K562 (cell line): ENCODE results near the gene SMCO1. TPM values are rescaled to one million over a fixed set of nuclear protein-coding genes. Genes with fewer than 3 reads are reported as not detected.

Experiments used
- CBX3 ChIP-seq, 2 experiments: IDR thresholded peaks; 1 replicate in 1 of 2; 2 replicates in 1 of 2; pipeline ENCODE4 v1.6.1; 2012; ENCODE audit warnings: inconsistent platforms in 2 of 2, low read length in 2 of 2, borderline replicate concordance in 1 of 2, control low read depth in 1 of 2
- CREM ChIP-seq: IDR thresholded peaks from 2 replicates; pipeline ENCODE4 v1.6.1; 2014; ENCODE audit warnings: antibody characterized with exemption, low read depth
- FOXM1 ChIP-seq, 2 experiments: fragments of 450-650 bp in 1 of 2; sonication (generic) in 1 of 2; formaldehyde crosslinking in 1 of 2; IDR thresholded peaks; 2 replicates each; pipeline versions ENCODE4 v1.6.1 to v1.9.0; 2017 to 2022; ENCODE audit warnings: low read depth in 2 of 2, mild to moderate bottlenecking in 2 of 2, missing genetic modification reagents in 1 of 2, moderate library complexity in 1 of 2
- GTF2A2 ChIP-seq: IDR thresholded peaks from 2 replicates; pipeline ENCODE4 v1.6.1; 2016; ENCODE audit warnings: mild to moderate bottlenecking, missing genetic modification characterization, missing compliant biosample characterization
- ILK ChIP-seq: fragments of 450-650 bp; IDR thresholded peaks from 2 replicates; pipeline ENCODE4 v1.6.1; 2016; ENCODE audit warnings: missing genetic modification characterization, low read depth, mild to moderate bottlenecking, missing compliant biosample characterization, moderate library complexity, borderline replicate concordance
- MAFG ChIP-seq: fragments of 450-650 bp; conservative IDR thresholded peaks from 2 replicates; pipeline ENCODE4 v1.6.1; 2016; ENCODE audit warnings: missing genetic modification characterization, missing compliant biosample characterization
- MAZ ChIP-seq, 2 experiments: fragments of 450-650 bp in 1 of 2; sonication (generic) in 1 of 2; formaldehyde crosslinking; IDR thresholded peaks in 1 of 2; conservative IDR thresholded peaks in 1 of 2; 2 replicates each; pipeline versions ENCODE4 v1.4.0 to v1.5.0; 2020; ENCODE audit warnings: mild to moderate bottlenecking in 1 of 2, missing genetic modification reagents in 1 of 2
- MTA3 ChIP-seq: fragments of 450-650 bp; formaldehyde crosslinking; IDR thresholded peaks from 2 replicates; pipeline ENCODE4 v1.6.1; 2017; ENCODE audit warnings: mild to moderate bottlenecking, borderline replicate concordance
- NBN ChIP-seq: fragments of 450-650 bp; IDR thresholded peaks from 2 replicates; pipeline ENCODE4 v1.6.1; 2016; ENCODE audit warnings: low read depth, mild to moderate bottlenecking
- NFE2 ChIP-seq: IDR thresholded peaks from 2 replicates; pipeline ENCODE4 v1.6.1; 2014; ENCODE audit warnings: antibody characterized with exemption, low read depth
- OTX1 ChIP-seq: fragments of 450-650 bp; formaldehyde crosslinking; IDR thresholded peaks from 2 replicates; pipeline ENCODE4 v1.4.0; 2022; ENCODE audit warnings: mild to moderate bottlenecking
- RCOR1 ChIP-seq, 2 experiments: IDR thresholded peaks; 2 replicates each; pipeline ENCODE4 v1.6.1; 2012; ENCODE audit warnings: low read depth in 2 of 2, low read length in 2 of 2, borderline replicate concordance in 1 of 2, improper control_type of control experiment in 1 of 2
- SRF ChIP-seq, 2 experiments: fragments of 250-450, 450-650 bp in 1 of 2; sonication (Bioruptor Pico) in 1 of 2; sonication (generic) in 1 of 2; formaldehyde crosslinking; IDR thresholded peaks; 2 replicates each; pipeline versions ENCODE4 v1.5.0 to v1.5.1; 2020 to 2022; ENCODE audit warnings: mild to moderate bottlenecking in 1 of 2, missing genetic modification reagents in 1 of 2
- TAF7 ChIP-seq: fragments of 450-650 bp; IDR thresholded peaks from 2 replicates; pipeline ENCODE4 v1.6.1; 2016; ENCODE audit warnings: missing genetic modification characterization, missing compliant biosample characterization
- TAL1 ChIP-seq: fragments of 450-650 bp; IDR thresholded peaks from 2 replicates; pipeline ENCODE4 v1.6.1; 2016; ENCODE audit warnings: mild to moderate bottlenecking
- TBL1XR1 ChIP-seq, 2 experiments: IDR thresholded peaks; 2 replicates each; pipeline ENCODE4 v1.6.1; 2012; ENCODE audit warnings: improper control_type of control experiment in 2 of 2, low read length in 2 of 2, mild to moderate bottlenecking in 1 of 2
- XRCC5 ChIP-seq: fragments of 200-400 bp; formaldehyde crosslinking; IDR thresholded peaks from 2 replicates; pipeline ENCODE4 v1.6.1; 2017; ENCODE audit warnings: low read depth, mild to moderate bottlenecking, low read length
- ZFX ChIP-seq: sonication (generic); formaldehyde crosslinking; IDR thresholded peaks from 2 replicates; pipeline ENCODE4 v1.8.0; 2022; ENCODE audit warnings: mild to moderate bottlenecking, missing genetic modification reagents, moderate library complexity
- ZNF12 ChIP-seq: sonication (generic); formaldehyde crosslinking; IDR thresholded peaks from 2 replicates; pipeline ENCODE4 v1.4.0; 2020; ENCODE audit warnings: mild to moderate bottlenecking, missing genetic modification reagents
- ZNF507 ChIP-seq: conservative IDR thresholded peaks from 2 replicates; pipeline ENCODE4 v1.6.1; 2017; ENCODE audit warnings: missing genetic modification characterization, missing compliant biosample characterization
- ZNF584 ChIP-seq: fragments of 200-800 bp; sonication (Bioruptor generic); IDR thresholded peaks from 2 replicates; pipeline ENCODE4 v1.6.1; 2016; ENCODE audit warnings: low read depth, mild to moderate bottlenecking, missing genetic modification characterization, missing compliant biosample characterization
- polyA plus RNA-seq, 8 experiments: library from polyadenylated mRNA; depleted of rRNA in 4 of 8; stranded (reverse) in 5 of 8; unstranded in 3 of 8; fragments of >200 nt; fragmentation: Nextera tagmentation in 2 of 8; fragmentation: Illumina TruSeq in 1 of 8; extraction: Ambion mirVana in 2 of 8; extraction: Trizol in 1 of 8; gene quantifications; 2 replicates each; pipeline versions ENCODE4 v1.2.1 to v1.2.3, GENCODE V29; 2011 to 2014; ENCODE audit warnings: inconsistent platforms in 1 of 8, missing spikeins in 1 of 8
- total RNA-seq, 7 experiments: library from RNA; depleted of rRNA in 6 of 7; stranded (reverse); fragments of >200 nt in 6 of 7; fragmentation: Illumina TruSeq in 2 of 7; extraction: Trizol in 2 of 7; gene quantifications; 2 replicates each; pipeline versions ENCODE4 v1.2.1 to v1.2.3, GENCODE V29; 2011 to 2021; ENCODE audit warnings: low replicate concordance in 1 of 7
- TF ChIP-seq, protein P1 (sequence below): fragments of 450-650 bp; formaldehyde crosslinking; IDR thresholded peaks from 2 replicates; pipeline ENCODE4 v1.4.0; 2022; ENCODE audit warnings: missing genetic modification characterization
- TF ChIP-seq, protein P2 (sequence below): fragments of 450-650 bp; formaldehyde crosslinking; IDR thresholded peaks from 2 replicates; pipeline ENCODE4 v1.4.0; 2022; ENCODE audit warnings: mild to moderate bottlenecking, moderate library complexity
- TF ChIP-seq, protein P3 (sequence below): sonication (generic); formaldehyde crosslinking; IDR thresholded peaks from 2 replicates; pipeline ENCODE4 v1.8.1; 2023; ENCODE audit warnings: mild to moderate bottlenecking, missing genetic modification reagents

SMCO1 gene
- total and polyA plus RNA-seq, 9 of the 15 experiments (the other 6 are each of a cell fraction or from before 2014, with no cell fraction given), result 0.05 to 0.35 (median 0.12) TPM; not detected in 5

DNA sequence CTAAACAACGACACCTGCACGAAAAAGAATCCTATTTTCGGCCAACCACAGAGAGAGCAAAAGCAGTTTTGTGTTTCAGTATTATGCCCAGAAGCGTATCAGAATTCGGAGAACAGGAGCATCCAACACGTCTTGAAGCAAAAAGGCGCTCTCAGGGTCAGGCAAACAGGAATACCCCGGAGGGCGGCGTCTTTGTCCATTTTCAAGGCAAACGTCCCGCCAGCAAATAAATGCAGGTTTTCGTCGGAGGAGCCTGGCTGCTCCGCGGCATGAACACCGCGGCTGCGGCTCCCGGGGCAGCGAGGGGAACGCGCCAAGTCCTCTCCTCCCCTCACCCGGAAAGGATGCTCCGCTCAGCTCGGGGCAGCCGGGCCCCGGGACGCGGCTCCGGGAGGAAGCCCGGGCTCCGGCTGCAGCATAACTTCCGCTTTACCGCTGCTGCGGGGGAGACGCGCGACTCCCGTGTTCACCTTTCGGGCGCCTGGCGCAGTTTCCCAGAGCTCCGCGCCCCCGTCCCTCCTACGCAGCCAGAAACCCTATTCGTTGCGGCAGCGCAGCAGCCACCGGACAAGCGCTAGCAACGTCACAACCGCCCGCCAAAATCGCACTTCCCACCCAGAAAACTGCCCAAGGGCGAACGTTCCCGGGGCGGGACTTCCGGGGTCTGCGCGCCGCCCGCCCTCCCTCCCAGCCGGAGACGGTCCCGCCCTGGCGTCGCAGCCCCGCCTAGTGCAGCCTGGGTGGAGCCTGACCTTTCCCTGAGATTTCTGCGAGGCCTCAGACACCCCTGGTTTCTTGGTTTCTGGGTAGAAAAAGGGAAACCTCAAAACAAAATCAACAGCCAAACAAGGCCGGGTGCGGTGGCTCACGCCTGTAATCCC, 11.7 kb downstream of the SMCO1 start, which contains the start of gene RNF168 (continued):
- peak; percentile 12 to 36; a peak in 1 of 4 replicates for TF ChIP-seq RCOR1 (IDR thresholded peaks at IDR 0.05; ENCODE audit: borderline replicate concordance in 1 of 2, low read depth in 2 of 2, low read length in 2 of 2)
- peak in 1 of 2 experiments; percentile 56; a peak in 1 of 3 replicates for TF ChIP-seq CBX3 (IDR thresholded peaks at IDR 0.05; ENCODE audit: borderline replicate concordance in 1 of 2, low read length in 2 of 2)
- TF ChIP-seq TBL1XR1 (IDR thresholded peaks at IDR 0.05; ENCODE audit: low read length in 2 of 2), result peak in 1 of 2 experiments; percentile 78; a peak in 2 of 4 replicates
- TF ChIP-seq, protein P1, sequence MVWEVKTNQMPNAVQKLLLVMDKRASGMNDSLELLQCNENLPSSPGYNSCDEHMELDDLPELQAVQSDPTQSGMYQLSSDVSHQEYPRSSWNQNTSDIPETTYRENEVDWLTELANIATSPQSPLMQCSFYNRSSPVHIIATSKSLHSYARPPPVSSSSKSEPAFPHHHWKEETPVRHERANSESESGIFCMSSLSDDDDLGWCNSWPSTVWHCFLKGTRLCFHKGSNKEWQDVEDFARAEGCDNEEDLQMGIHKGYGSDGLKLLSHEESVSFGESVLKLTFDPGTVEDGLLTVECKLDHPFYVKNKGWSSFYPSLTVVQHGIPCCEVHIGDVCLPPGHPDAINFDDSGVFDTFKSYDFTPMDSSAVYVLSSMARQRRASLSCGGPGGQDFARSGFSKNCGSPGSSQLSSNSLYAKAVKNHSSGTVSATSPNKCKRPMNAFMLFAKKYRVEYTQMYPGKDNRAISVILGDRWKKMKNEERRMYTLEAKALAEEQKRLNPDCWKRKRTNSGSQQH (CRISPR knock-in tag), result no peak
- peak; percentile 56; the same call in 1 of the 2 replicates for TF ChIP-seq FOXM1 (IDR thresholded peaks at IDR 0.05; ENCODE audit: low read depth)
- no peak for TF ChIP-seq FOXM1 (CRISPR knock-in tag; IDR thresholded peaks at IDR 0.05; ENCODE audit: low read depth)
- peak; percentile 44 for TF ChIP-seq ZFX (CRISPR knock-in tag)
- TF ChIP-seq NBN, result no peak; the same call in 1 of the 2 replicates
- no peak for TF ChIP-seq GTF2A2
- TF ChIP-seq ZNF507 (tag), result no peak
- TF ChIP-seq NFE2, result peak; percentile 21; the same call in 1 of the 2 replicates
- peak; percentile 41 for TF ChIP-seq TAL1
- TF ChIP-seq MAFG (tag), result no peak
- TF ChIP-seq XRCC5, result no peak
- TF ChIP-seq CREM, result peak; percentile 97
- TF ChIP-seq, protein P2, sequence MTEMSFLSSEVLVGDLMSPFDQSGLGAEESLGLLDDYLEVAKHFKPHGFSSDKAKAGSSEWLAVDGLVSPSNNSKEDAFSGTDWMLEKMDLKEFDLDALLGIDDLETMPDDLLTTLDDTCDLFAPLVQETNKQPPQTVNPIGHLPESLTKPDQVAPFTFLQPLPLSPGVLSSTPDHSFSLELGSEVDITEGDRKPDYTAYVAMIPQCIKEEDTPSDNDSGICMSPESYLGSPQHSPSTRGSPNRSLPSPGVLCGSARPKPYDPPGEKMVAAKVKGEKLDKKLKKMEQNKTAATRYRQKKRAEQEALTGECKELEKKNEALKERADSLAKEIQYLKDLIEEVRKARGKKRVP, result no peak
- peak; percentile 99 for TF ChIP-seq ZNF12 (CRISPR knock-in tag)
- TF ChIP-seq OTX1 (CRISPR knock-in tag), result 0 out of 2 replicates have a peak, but pooled peaks have one; percentile 3
- TF ChIP-seq ZNF584 (CRISPR knock-in tag), result no peak
- TF ChIP-seq MTA3, result peak; percentile 69
- TF ChIP-seq ILK (tag), result no peak
- peak in 1 of 2 experiments; percentile 86; a peak in 2 of 4 replicates for TF ChIP-seq SRF (CRISPR knock-in tag; IDR thresholded peaks at IDR 0.05)
- TF ChIP-seq, protein P3, sequence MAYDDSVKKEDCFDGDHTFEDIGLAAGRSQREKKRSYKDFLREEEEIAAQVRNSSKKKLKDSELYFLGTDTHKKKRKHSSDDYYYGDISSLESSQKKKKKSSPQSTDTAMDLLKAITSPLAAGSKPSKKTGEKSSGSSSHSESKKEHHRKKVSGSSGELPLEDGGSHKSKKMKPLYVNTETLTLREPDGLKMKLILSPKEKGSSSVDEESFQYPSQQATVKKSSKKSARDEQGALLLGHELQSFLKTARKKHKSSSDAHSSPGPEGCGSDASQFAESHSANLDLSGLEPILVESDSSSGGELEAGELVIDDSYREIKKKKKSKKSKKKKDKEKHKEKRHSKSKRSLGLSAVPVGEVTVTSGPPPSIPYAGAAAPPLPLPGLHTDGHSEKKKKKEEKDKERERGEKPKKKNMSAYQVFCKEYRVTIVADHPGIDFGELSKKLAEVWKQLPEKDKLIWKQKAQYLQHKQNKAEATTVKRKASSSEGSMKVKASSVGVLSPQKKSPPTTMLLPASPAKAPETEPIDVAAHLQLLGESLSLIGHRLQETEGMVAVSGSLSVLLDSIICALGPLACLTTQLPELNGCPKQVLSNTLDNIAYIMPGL (CRISPR knock-in tag), result peak; percentile 40; the same call in 1 of the 2 replicates
- 0 out of 2 replicates have a peak, but pooled peaks have one; percentile 31 for TF ChIP-seq TAF7
- TF ChIP-seq MAZ (CRISPR knock-in tag; conservative IDR thresholded peaks at IDR 0.05 in 1 of 2, IDR thresholded peaks at IDR 0.05 in 1 of 2), result peak; percentile 86 to 95
